KOPT-K1 (cell line): ENCODE data around the gene NSG1.

Experiments
- H3K27ac ChIP-seq: fragments of 200-600 bp; sonication (generic); 2 replicates; pipeline ENCODE4 v1.5.1; 2016; ENCODE audit warnings: antibody characterized with exemption, mild to moderate bottlenecking, low read depth, low read length; ENCODE audit not compliant: poor library complexity, severe bottlenecking
- H3K36me3 ChIP-seq: fragments of 200-600 bp; sonication (generic); 2 replicates; pipeline ENCODE4 v1.5.1; 2017; ENCODE audit warnings: antibody characterized with exemption, mild to moderate bottlenecking, low read length, moderate library complexity; ENCODE audit not compliant: insufficient read depth
- H3K9me3 ChIP-seq: fragments of 200-600 bp; sonication (generic); 2 replicates; pipeline ENCODE4 v1.5.1; 2017; ENCODE audit warnings: antibody characterized with exemption, low read length, mild to moderate bottlenecking; ENCODE audit not compliant: insufficient read depth, poor library complexity, severe bottlenecking

NSG1 gene

GRCh38 chr4:4425696-4426095 lies 38.8 kb downstream of the NSG1 start:
- no peaks in the 10 kb centered on the region for H3K9me3 ChIP-seq
- H3K27ac ChIP-seq = no peak overlapping the region
- H3K36me3 ChIP-seq = peaks cover 65% of the 10 kb centered on the region

GRCh38 chr4:4426511-4427120 lies 39.7 kb downstream of the NSG1 start:
- peaks cover 56% of the 10 kb centered on the region for H3K36me3 ChIP-seq

DNA sequence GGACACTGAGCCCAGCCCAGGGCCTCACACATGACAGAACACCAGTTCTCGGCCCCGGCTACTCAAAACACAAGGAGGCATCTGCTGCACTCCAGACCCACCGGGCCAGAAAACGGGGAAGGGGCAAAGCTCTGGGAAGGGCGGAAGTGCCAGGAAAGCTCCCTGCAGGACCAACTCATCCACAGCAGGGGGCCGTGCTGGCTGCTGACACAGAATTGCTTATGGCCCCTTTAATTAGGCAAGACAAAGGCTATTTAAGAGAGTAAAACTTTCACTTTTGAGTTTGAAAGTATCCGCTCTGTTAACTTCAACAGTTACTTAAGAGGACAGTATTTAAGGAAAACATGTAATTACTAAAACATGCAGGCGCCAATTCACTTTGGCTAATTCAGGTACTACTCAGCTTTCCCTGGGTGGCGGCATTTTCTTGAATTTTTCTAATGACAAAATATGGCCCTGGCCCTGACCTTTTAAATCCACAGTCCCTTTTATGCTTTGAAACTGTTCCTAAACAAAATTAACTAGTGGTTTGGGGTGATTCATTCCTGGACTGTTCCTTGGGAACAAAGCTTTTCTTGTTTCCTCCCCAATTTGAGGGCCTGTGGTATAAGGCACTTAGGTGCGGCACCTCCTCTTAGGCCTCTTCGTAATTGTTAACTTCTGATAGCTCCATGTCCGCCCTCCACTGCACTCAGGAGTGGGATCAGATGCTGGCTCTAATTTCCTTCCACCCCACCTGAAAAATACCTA lies 40.4 kb downstream of the NSG1 start:
- Histone ChIP-seq H3K36me3 (peaks cover 54% of the 10 kb centered on the region), H3K9me3 (no peaks in the 10 kb centered on the region), H3K27ac (no peak overlapping the region)

More at GRCh38 chr4:4426511-4427120, 39.7 kb downstream of the NSG1 start:
- Histone ChIP-seq H3K27ac (no peak overlapping the region), H3K9me3 (no peaks in the 10 kb centered on the region)

DNA sequence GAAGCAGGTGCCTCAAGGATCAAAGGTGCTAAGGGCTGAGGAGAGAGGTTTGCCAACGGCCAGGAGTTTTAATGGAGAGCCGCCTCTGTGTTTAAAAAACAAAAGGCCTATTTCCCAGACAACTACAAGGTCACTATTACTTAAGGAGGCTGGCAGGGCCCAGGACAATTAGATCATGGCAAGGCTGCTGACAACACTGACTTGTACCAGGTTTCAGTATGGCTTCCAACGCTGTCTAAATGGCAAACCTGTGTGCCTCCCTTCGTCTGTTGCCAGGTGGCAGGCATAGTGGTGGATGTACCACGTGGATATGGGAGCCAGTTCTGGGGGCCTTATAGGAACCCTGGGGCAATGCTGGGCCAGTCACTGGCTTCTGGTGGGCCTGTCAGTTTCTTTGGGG lies 41.0 kb downstream of the NSG1 start:
- peaks cover 54% of the 10 kb centered on the region for H3K36me3 ChIP-seq
- H3K9me3 ChIP-seq = no peaks in the 10 kb centered on the region
- H3K27ac ChIP-seq = no peak overlapping the region

- Histone ChIP-seq H3K36me3 (peaks cover 47% of the 10 kb centered on the region; the same call in 1 of the 2 replicates), H3K27ac (no peak overlapping the region), H3K9me3 (no peaks in the 10 kb centered on the region)
Measured at GRCh38 chr4:4428966-4429875, 42.3 kb downstream of the NSG1 start.

DNA sequence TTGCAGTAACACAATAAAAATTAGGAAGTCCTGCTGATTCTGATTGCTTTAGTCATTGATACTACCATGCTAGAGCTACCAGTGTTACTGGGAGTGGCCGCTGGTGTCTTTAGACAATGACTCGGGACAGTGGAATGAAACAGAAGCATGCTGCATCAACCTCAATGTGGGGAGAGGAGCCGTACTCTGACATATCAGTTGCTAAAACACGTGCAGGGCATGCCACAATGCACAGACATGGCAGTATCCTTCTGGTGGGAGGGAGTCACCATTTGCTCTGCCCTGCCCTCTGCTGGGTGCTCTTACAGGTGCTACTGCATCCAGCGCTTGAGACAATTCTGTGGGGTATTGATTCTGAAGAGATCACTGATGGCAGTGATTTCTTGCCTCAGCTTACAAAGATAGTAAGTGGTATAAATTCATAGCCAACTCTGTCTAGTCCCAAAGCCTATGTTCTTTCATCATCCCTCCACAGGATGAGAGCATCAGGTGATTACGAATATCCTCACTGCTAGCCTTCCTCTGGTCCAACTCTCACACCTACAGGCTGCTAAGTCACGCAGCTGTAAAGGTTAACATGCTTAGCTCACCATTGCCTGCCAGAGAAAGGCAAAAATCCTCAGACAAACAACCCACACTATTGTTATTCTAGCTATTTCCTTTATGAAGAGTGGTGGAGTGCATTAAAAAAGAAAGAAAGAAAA lies 43.7 kb downstream of the NSG1 start:
- peaks cover 49% of the 10 kb centered on the region; the same call in 1 of the 2 replicates for H3K36me3 ChIP-seq

DNA sequence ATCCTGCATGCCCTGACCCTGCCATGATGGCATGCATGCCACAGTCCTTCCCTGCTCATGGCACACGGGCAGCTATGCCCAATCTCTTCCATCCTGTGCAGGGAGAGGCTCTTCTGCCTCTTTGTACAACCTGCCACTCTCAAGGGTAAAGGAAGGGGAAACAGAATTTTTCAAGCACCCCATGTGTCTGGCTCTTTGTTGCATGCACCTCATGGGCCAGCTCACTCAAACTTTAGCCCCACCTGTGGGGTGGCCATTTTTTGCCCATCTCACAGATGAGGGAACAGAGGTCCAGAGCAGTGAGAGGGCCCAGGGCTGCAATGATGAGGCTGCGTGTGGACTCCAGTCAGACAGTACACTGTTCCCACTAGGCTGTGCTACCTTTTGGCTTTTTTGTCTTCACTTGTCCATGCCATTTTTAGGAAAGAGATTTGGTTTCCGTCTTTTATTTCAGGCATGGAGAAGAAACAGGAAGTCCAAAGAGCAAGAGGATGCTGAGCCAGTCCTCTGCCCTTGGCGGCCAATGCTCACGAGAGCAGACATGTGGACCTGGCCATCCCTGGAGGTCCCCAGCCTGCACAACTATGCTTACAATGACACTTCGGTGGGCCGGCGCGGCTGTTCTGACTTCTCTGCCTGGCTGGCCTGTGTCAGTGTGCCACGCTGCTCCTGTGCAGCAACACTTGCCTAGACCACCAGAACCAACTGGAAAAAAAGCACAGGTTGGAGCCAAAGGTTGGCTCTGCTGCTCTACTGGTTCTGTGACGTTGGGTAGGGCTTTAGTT lies 45.6 kb downstream of the NSG1 start:
- Histone ChIP-seq H3K9me3 (no peaks in the 10 kb centered on the region), H3K27ac (no peak overlapping the region), H3K36me3 (peaks cover 52% of the 10 kb centered on the region; the same call in 1 of the 2 replicates)

More for the DNA sequence above, 43.7 kb downstream of the NSG1 start:
- Histone ChIP-seq H3K9me3 (no peaks in the 10 kb centered on the region), H3K27ac (no peak overlapping the region)

DNA sequence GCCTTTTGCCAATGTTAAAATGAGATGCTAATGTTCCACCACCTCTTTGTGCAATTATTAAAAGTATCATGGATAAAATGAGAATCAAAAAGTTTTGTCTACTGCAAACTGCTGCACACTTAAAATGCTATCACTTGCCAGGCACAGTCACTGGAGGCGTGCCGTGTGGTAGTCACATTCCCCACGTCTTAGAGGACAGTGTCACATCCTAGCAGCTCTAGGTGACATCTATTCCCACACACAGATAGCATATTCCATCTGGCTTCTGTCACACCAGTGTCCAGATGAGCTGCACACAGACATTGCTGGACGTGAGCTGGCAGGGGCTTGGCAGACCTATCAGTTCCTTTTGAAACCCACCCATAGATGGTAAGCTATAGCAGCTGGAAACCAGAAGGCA lies 47.0 kb downstream of the NSG1 start:
- no peaks in the 10 kb centered on the region for H3K9me3 ChIP-seq
- peaks cover 53% of the 10 kb centered on the region for H3K36me3 ChIP-seq
- no peak overlapping the region for H3K27ac ChIP-seq

GRCh38 chr4:4436244-4436823 lies 49.4 kb downstream of the NSG1 start:
- no peaks in the 10 kb centered on the region for H3K9me3 ChIP-seq
- no peak overlapping the region for H3K27ac ChIP-seq
- H3K36me3 ChIP-seq = peaks cover 46% of the 10 kb centered on the region

DNA sequence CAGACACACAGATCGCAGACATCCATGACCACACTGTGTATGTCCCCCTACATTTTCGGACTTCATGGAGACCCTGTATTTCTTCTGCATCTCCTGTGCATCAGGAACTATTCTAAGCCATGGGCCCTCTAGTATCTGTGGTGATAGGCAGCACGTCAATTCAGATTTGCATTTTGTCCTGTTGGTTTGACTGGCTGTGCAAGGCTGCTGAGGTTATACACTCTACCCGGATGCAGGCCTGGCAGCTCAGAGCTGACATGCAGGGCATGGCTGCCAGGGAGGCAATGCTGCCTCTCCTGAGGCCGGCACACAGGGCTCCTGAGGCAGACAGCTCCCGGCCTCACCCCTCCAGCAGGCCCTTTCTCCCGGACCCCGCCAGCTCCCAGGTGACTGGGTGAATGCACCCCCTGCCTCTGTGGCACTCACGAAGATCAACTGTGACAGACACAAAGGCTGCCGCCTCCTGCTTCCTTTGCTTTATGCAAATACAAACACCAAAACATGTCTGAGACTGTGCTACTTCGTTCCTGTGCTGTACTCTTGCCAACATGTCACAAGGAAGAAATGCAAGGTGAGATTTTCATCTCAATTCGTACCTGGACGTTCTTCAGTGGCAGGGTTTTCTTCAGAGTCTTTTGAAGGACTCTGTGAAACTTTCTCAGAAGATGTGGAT lies 51.0 kb downstream of the NSG1 start:
- no peak overlapping the region for H3K27ac ChIP-seq
- H3K36me3 ChIP-seq = peaks cover 35% of the 10 kb centered on the region
- H3K9me3 ChIP-seq = no peaks in the 10 kb centered on the region

DNA sequence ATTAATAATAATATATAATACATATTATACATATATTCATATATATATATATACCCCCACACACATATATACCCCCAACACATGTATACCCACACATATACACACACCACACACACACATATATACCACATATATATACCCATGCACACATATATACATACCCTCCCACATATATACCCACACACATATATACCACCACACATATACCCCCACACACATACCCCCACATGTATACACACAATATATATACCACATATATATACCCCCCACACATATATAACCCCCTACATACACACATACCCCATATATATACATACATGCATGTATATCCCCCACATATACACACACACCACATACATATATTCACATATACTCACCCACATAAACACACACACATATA lies 52.0 kb downstream of the NSG1 start:
- Histone ChIP-seq H3K27ac (no peak overlapping the region), H3K36me3 (peaks cover 33% of the 10 kb centered on the region), H3K9me3 (no peaks in the 10 kb centered on the region)

DNA sequence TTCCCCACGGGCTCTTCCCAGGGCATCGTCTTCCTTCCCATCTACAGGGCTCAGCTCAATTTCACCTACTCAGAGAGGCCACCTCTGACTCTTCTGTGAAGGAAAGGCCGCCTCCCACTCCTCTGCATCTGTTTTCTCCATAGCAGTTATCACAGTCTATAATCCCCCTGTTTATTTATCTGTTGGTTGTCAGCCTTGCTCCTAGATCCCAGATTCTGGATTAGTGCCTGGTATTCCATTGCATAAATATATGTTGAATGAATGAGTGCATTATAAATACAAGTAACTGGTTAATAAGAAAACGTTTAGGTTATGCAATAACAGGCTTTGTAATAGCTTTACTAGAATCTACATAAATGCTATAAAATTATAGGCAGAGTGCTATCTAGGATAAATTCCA lies 52.9 kb downstream of the NSG1 start:
- Histone ChIP-seq H3K36me3 (peaks cover 24% of the 10 kb centered on the region), H3K27ac (no peak overlapping the region), H3K9me3 (no peaks in the 10 kb centered on the region)

DNA sequence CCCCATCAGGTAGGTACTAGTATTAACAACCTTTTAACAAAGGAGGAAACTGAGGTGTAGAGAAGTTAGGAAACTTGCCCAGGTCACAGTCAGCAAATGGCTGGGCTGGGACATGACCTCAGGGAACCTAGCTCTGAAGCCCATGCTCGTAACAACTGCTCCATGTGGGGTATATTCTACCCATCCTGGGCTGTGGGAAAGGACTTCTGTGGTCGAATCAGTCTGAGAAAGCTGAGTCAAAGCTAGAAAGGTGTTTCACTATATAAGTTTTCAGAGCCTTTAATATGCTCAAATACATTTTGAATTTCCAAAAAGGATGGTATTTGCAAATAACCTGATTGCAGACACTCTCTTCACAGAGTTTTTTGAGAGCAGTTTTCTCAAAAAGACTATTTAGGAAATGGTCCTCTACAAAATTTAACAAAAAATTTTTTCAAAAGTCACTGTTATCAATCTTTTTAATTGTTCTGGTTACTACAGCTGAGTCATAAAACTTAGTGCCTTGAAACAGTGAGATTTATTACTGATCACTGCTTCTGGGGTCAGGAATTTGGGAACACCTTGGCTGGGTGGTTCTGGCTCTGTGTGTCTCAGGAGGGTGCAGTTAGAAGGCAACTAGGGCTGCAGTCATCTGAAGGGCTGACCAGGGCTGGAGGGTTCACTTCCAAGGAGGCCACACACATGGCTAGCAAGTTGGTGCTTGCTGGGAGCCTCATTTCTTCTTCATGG lies 53.6 kb downstream of the NSG1 start:
- peaks cover 19% of the 10 kb centered on the region for H3K36me3 ChIP-seq
- H3K27ac ChIP-seq = no peak overlapping the region
- no peaks in the 10 kb centered on the region for H3K9me3 ChIP-seq
